Measurements from ENCODE around the gene PPP2R2C. TPM values are rescaled to one million over a fixed set of nuclear protein-coding genes. Genes with fewer than 3 reads are reported as not detected.

Gene PPP2R2C
- total RNA-seq, 2 experiments from 2014 or later = not detected

DNA sequence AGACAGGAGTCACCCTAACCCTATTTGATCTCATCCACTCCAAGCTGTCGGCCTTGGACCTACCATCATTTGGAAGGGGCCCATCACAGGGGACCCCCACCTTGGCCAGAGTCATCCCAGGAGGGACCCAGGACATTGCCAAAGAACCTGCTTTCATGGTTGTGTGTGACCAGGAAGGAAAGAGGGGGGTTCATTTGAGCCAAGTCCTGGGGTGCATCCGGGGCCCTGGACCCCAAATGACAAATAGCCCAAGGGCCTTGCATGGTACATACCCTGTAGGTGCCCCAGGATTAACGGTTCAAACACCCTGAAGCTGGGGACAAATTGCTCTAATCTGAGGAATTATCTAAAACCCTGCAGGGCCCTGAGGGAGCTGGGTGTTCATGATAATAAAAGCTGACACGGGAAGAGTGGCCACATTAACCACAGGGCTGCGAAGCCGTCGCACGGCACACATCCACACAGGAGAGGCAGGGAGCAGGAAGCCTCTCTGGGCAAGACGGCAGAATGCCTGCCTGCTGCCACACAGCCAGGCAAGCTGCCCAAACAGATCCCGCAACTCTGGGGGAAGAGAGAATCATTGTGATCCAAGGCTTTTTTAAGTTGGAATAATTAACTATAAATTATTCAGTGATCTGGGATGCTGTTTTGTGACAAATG is 28.2 kb upstream of the PPP2R2C start:
- no peaks in the 10 kb centered on the region for H3K9me2 ChIP-seq (ENCODE audit: insufficient read depth, low read length)
- intact Hi-C loops (cut with micrococcal nuclease; ENCODE audit: unreplicated experiment) = no loop called here

GRCh38 chr4:6499238-6499600 is 26.8 kb upstream of the PPP2R2C start:
- CTCF ChIA-PET (ENCODE audit: unreplicated experiment) = no interaction called here
- DNase-seq (ENCODE audit: low spot score) = no peak
- Histone ChIP-seq H3K4me1 (ENCODE audit: insufficient read depth, low read length, poor library complexity, severe bottlenecking) (no peaks in the 10 kb centered on the region), H3K9me3 (ENCODE audit: low read length) (0 out of 2 replicates have a peak, but pooled peaks cover under 1% of the 10 kb centered on the region), H3K4me2 (ENCODE audit: low read length) (no peak overlapping the region), H3K79me2 (ENCODE audit: insufficient read depth, low read depth, low read length) (no peaks in the 10 kb centered on the region), H3K36me3 (ENCODE audit: insufficient read depth, low read length) (no peaks in the 10 kb centered on the region), H3K4me3 (ENCODE audit: low read depth, low read length, poor library complexity, severe bottlenecking) (no peak overlapping the region), H2AFZ (ENCODE audit: low read length) (no peak overlapping the region), H4K20me1 (ENCODE audit: insufficient read depth, low read length) (no peaks in the 10 kb centered on the region), H3K9me2 (ENCODE audit: insufficient read depth, low read length) (no peaks in the 10 kb centered on the region), H3K27ac (ENCODE audit: low read depth, low read length, poor library complexity, severe bottlenecking) (no peak overlapping the region)
- TF ChIP-seq, protein P1, sequence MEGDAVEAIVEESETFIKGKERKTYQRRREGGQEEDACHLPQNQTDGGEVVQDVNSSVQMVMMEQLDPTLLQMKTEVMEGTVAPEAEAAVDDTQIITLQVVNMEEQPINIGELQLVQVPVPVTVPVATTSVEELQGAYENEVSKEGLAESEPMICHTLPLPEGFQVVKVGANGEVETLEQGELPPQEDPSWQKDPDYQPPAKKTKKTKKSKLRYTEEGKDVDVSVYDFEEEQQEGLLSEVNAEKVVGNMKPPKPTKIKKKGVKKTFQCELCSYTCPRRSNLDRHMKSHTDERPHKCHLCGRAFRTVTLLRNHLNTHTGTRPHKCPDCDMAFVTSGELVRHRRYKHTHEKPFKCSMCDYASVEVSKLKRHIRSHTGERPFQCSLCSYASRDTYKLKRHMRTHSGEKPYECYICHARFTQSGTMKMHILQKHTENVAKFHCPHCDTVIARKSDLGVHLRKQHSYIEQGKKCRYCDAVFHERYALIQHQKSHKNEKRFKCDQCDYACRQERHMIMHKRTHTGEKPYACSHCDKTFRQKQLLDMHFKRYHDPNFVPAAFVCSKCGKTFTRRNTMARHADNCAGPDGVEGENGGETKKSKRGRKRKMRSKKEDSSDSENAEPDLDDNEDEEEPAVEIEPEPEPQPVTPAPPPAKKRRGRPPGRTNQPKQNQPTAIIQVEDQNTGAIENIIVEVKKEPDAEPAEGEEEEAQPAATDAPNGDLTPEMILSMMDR (conservative IDR thresholded peaks at IDR 0.05; ENCODE audit: low read length) = no peak
- no TSS peak for BruUV-seq (replicated peaks)
- POLR2A ChIA-PET = no interaction called here
- intact Hi-C loops (cut with micrococcal nuclease; ENCODE audit: unreplicated experiment) = no loop called here

More for the DNA sequence above, 28.2 kb upstream of the PPP2R2C start:
- Histone ChIP-seq H4K20me1 (ENCODE audit: insufficient read depth, low read length) (no peaks in the 10 kb centered on the region), H3K9me3 (ENCODE audit: low read length) (peaks cover 12% of the 10 kb centered on the region), H3K79me2 (ENCODE audit: insufficient read depth, low read depth, low read length) (no peaks in the 10 kb centered on the region), H3K4me1 (ENCODE audit: insufficient read depth, low read length, poor library complexity, severe bottlenecking) (no peaks in the 10 kb centered on the region), H3K36me3 (ENCODE audit: insufficient read depth, low read length) (no peaks in the 10 kb centered on the region), H3K4me3 (ENCODE audit: low read depth, low read length, poor library complexity, severe bottlenecking) (no peak overlapping the region), H3K4me2 (ENCODE audit: low read length) (no peak overlapping the region), H2AFZ (ENCODE audit: low read length) (no peak overlapping the region), H3K27ac (ENCODE audit: low read depth, low read length, poor library complexity, severe bottlenecking) (no peak overlapping the region)
- no peak for TF ChIP-seq EZH2phosphoT487 (IDR thresholded peaks at IDR 0.05; ENCODE audit: borderline replicate concordance, low read depth, low read length)
- TF ChIP-seq, protein P1 (conservative IDR thresholded peaks at IDR 0.05; ENCODE audit: low read length) = no peak
- BruUV-seq (replicated peaks) = no TSS peak
- CTCF ChIA-PET (ENCODE audit: unreplicated experiment) = no interaction called here
- DNase-seq (ENCODE audit: low spot score) = no peak
- POLR2A ChIA-PET = no interaction called here

DNA sequence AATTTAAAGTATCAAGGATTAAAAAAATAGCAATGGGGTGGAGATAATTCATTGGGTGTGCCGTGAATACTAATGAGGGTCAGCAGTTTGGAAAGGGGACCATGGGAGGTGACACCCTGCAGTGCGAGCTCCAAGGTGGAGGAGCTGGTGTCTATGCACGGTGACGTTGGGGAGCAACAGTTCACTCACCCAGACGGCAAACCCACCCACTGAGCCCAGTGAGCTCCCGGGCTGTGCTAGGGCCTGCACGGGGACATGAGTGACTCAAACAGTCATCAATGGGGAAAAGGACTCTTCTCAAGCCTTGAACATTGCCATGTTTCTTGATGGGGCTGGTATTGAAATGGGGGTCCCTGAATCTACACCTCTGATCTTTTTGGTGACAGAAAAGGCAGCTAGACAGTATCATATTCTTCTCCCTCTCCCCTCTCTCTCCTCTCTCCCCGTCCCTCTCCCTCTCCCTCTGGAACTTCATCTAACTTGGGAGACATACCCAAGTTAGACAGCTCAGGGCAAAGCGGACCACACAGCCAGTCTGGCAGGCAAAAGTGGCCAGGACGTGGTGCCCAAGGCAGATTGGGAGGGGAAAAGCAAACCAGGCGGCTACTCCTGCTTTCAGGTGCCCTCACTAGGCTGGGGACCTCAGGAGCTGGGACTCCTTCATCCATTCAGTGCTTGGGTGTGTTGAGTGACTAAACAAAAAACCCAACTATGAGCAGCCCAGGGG is 26.3 kb upstream of the PPP2R2C start:
- no peak overlapping the region for H2AFZ ChIP-seq (ENCODE audit: low read length)
- CTCF ChIA-PET (ENCODE audit: unreplicated experiment) = no interaction called here
- no peak for TF ChIP-seq EZH2phosphoT487 (IDR thresholded peaks at IDR 0.05; ENCODE audit: borderline replicate concordance, low read depth, low read length)
- TF ChIP-seq, protein P1 (conservative IDR thresholded peaks at IDR 0.05; ENCODE audit: low read length) = no peak
- intact Hi-C loops (cut with micrococcal nuclease; ENCODE audit: unreplicated experiment) = no loop called here
- no peaks in the 10 kb centered on the region for H3K9me3 ChIP-seq (ENCODE audit: low read length)
- no peak for DNase-seq (ENCODE audit: low spot score)
- no peak overlapping the region for H3K4me2 ChIP-seq (ENCODE audit: low read length)
- H4K20me1 ChIP-seq (ENCODE audit: insufficient read depth, low read length) = no peaks in the 10 kb centered on the region
- BruUV-seq (replicated peaks) = no TSS peak
- no peaks in the 10 kb centered on the region for H3K79me2 ChIP-seq (ENCODE audit: insufficient read depth, low read depth, low read length)
- no peak overlapping the region for H3K4me3 ChIP-seq (ENCODE audit: low read depth, low read length, poor library complexity, severe bottlenecking)
- POLR2A ChIA-PET = no interaction called here
- no peak overlapping the region for H3K27ac ChIP-seq (ENCODE audit: low read depth, low read length, poor library complexity, severe bottlenecking)
- no peaks in the 10 kb centered on the region for H3K9me2 ChIP-seq (ENCODE audit: insufficient read depth, low read length)
- H3K4me1 ChIP-seq (ENCODE audit: insufficient read depth, low read length, poor library complexity, severe bottlenecking) = no peaks in the 10 kb centered on the region
- H3K36me3 ChIP-seq (ENCODE audit: insufficient read depth, low read length) = no peaks in the 10 kb centered on the region

Measured in OCI-LY7 (cell line).